HUES48 (cell line): ENCODE data around the gene BCAS3.
"Not testable (repeated sequence)": the region's sequence is repeated elsewhere in the genome, so short reads cannot be mapped to it uniquely, and the experiment has no call there.

Experiments
- H3K27ac ChIP-seq: one replicate; pipeline ENCODE4 v1.7.0; 2013; ENCODE audit warnings: low read depth, low read length, inconsistent platforms
- H3K27me3 ChIP-seq: 2 replicates; pipeline ENCODE4 v1.6.1; 2013; ENCODE audit warnings: mild to moderate bottlenecking, low read length; ENCODE audit not compliant: control insufficient read depth, insufficient read depth
- H3K36me3 ChIP-seq: 2 replicates; pipeline ENCODE4 v1.6.1; 2013; ENCODE audit warnings: low read length; ENCODE audit not compliant: control insufficient read depth, insufficient read depth
- H3K4me1 ChIP-seq: 2 replicates; pipeline ENCODE4 v1.6.1; 2013; ENCODE audit warnings: mild to moderate bottlenecking, low read length; ENCODE audit not compliant: control insufficient read depth, insufficient read depth
- H3K4me3 ChIP-seq: 2 replicates; pipeline ENCODE4 v1.5.1; 2013; ENCODE audit warnings: mild to moderate bottlenecking, low read depth, low read length
- H3K9ac ChIP-seq: 2 replicates; pipeline ENCODE4 v1.6.1; 2013; ENCODE audit warnings: mild to moderate bottlenecking, low read depth, low read length, moderate library complexity
- H3K9me3 ChIP-seq: 2 replicates; pipeline ENCODE4 v1.6.1; 2013; ENCODE audit warnings: low read length; ENCODE audit not compliant: control insufficient read depth, insufficient read depth

Gene BCAS3

DNA sequence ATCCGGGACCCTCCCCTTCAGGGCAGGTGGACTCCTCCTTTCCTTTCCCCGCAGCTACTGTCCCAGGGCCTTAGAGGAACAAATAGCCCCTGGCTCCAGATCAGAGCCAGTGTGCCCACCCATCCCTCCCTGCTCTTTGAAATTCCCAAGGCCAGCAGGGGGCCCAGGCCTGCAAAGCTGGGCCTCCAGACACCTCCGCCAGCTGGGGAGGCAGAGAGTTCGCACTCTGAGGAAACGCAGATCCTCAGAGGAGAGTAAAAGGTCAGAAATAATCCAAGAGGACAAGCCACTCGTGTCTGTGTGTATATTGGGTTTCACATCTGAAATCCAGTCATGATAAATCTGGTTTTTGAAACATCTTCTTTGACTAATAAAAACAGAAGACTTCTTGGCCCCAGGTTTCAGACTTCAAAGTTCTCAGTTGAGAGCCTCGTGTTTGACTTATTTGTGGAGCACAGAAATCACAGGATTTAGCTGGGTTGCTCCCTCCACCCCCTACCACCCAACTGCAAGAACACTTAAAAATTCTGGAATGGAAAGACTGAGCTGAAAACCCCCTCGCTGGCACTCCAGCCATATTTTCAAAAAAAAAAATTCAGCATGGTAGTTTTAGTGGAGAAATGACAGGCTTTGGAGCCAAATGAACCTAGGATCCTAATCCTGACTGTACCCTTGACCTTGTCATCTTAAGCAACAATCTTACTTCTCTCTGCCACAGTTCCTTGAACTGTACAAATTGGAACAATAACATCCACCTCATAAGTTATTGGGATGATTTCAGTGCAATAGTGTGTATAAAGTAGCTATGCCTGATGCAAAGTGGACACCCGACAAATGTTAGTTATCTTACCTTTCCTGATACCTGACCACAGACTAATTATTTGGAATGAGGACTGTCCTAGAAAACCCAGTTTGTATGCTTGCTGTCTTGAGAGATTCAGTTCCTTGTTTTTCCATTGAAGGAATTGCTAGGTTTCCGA lies 677.5 kb downstream of the BCAS3 start:
- no peak overlapping the region for H3K27ac ChIP-seq
- no peak overlapping the region for H3K4me3 ChIP-seq

DNA sequence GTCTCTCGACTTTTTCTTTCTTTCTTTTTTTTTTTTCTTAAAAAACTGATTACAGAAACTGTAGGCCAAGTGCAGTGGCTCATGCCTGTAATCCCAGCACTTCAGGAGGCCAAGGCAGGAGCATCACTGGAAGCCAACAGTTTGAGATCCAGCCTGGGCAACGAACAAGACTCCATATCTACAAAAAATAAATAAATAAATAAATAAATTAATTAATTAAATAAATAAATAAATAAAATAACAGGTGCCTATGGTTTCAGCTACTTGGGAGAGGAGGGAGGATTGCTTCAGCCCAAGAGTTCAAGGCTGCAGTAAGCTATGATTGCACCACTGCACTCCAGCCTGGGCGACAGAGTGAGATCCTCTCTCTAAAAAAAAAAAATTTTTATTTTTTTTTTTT lies 679.4 kb downstream of the BCAS3 start:
- H3K9me3 ChIP-seq, H3K27me3 ChIP-seq, H3K9ac ChIP-seq, H3K4me3 ChIP-seq, H3K27ac ChIP-seq, H3K36me3 ChIP-seq: not testable (repeated sequence)
- H3K4me1 ChIP-seq, result peaks cover 11% of the 10 kb centered on the region; the same call in 1 of the 2 replicates

More for the DNA sequence above, 677.5 kb downstream of the BCAS3 start:
- H3K9me3 ChIP-seq, result no peaks in the 10 kb centered on the region
- peaks cover 11% of the 10 kb centered on the region; the same call in 1 of the 2 replicates for H3K4me1 ChIP-seq
- H3K9ac ChIP-seq, result no peak overlapping the region
- no peaks in the 10 kb centered on the region for H3K36me3 ChIP-seq
- no peaks in the 10 kb centered on the region for H3K27me3 ChIP-seq

DNA sequence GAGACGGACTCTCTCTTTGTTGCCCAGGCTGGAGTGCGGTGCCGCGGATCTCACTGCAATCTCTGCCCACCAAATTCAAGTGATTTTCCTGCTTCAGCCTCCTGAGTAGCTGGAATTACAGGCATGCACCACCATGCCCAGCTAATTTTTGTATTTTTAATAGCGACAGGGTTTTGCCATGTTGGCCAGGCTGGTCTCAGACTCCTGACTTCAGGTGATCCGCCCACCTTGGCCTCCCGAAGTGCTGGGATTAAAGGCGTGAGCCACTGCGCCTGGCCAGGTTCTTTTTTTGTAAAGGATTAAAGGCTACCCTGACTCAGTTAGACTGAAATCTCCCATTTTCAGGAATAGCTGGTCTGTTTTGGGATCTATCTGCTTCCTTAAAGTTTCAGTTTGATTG lies 681.9 kb downstream of the BCAS3 start:
- not testable (repeated sequence) for H3K4me1 ChIP-seq, H3K36me3 ChIP-seq, H3K9me3 ChIP-seq, H3K9ac ChIP-seq, H3K4me3 ChIP-seq, H3K27ac ChIP-seq, H3K27me3 ChIP-seq

DNA sequence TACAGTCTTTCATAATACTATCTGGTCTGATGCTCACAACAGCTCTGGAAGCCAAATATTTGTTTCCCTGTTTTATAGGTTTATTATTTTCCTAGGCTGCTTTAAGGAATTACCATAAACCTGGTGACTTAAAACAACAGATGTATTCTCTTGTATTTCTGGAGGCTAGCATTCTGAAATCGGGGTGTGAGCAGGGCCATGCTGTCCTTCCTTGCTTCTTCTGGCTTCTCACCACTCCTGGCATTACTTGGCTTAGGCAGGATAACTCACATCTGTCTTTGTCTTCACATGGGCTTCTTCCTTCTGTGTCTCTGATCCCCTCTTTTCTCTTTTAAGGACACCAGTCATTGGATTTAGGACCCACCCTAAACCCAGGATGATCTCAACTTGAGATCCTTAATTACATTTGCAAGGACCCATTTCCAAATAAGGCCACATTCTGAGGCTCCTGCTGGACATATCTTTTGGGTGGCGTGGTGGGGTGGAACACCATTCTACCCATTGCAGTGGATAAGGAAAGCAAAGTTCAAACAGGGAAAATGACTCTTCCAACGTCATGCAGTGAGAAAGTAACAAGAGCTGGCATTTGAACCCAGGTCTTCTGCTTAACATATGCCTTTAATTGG lies 682.8 kb downstream of the BCAS3 start:
- Histone ChIP-seq H3K9me3 (no peaks in the 10 kb centered on the region), H3K36me3 (no peaks in the 10 kb centered on the region), H3K9ac (no peak overlapping the region), H3K27me3 (no peaks in the 10 kb centered on the region), H3K27ac (no peak overlapping the region), H3K4me3 (no peak overlapping the region), H3K4me1 (no peaks in the 10 kb centered on the region)

DNA sequence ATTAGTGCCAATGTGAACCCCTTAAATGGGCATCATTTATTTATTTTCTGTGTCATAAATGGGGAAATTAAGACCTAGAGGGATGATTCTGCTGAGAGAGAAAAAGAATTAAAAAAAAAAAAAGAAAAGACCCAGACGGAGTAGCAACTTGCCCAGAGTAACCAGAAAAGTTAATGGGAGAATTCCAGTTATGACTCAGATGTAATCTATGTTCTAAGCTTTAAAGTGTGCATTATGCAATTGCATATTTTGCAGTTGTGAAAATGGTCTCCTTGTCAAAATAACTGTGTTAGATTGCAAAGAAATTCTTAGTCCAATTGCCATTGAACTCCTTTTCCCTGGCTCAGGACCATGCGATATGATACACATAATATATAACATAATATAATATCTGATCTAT lies 683.4 kb downstream of the BCAS3 start:
- Histone ChIP-seq H3K27me3 (no peaks in the 10 kb centered on the region), H3K4me3 (no peak overlapping the region), H3K27ac (no peak overlapping the region), H3K9ac (no peak overlapping the region), H3K36me3 (no peaks in the 10 kb centered on the region), H3K9me3 (no peaks in the 10 kb centered on the region), H3K4me1 (no peaks in the 10 kb centered on the region)

DNA sequence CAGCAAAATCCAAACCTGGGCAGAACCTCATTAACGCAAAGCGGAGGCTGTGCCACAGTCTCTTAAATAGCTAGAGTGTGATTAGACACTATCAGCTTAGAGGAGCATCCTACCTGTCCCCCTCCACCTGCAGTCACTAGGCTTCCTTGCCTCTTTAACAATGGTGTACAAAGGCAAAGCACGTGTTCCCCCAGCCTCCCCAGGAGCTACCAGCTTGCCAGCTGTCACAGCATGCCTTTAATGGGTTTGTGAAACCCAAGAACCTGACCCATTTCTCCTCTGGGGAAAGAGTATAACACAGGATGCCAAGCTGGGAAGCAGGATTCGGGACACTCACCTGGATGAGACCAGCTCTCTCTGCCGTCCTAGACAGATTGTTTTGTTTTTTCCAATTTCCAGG lies 684.7 kb downstream of the BCAS3 start:
- no peak overlapping the region for H3K27ac ChIP-seq
- no peak overlapping the region for H3K9ac ChIP-seq
- no peaks in the 10 kb centered on the region for H3K9me3 ChIP-seq
- no peaks in the 10 kb centered on the region for H3K27me3 ChIP-seq
- no peak overlapping the region for H3K4me3 ChIP-seq
- no peaks in the 10 kb centered on the region for H3K36me3 ChIP-seq
- H3K4me1 ChIP-seq, result no peaks in the 10 kb centered on the region

DNA sequence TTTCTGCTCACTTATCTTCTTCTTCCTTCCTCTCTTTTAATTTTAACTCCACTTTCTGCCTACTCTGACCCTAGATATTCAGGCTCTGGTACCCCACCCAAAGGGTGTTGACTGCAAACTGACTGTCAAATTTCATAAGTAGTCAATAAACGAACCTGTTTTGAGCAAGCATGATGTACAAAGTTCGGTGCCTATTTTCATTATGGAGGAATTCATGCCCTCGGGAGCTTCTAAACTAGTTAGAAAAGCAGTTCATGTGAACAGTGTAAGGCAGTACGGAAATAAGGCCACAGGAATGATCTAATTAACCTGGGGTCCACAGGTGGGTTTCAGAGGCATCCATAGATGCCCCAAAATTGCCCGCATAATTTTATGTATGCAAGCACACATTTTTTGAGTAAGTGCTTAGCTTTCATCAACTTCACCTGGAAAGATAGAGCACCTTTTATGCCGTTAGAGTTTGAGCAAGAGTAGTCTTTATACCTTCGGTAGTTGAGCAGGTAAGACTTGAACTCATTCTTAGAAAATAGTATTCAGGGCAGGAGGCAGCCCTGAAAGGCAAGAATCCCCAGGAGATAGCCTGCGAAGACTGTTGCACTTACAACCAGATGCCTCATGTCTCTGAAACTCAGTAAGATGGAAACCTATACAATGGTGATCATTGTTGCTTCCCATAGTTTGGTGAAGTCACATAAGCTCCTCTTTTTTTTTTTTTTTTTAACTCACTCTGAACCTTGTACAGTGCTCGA lies 685.4 kb downstream of the BCAS3 start:
- no peak overlapping the region for H3K9ac ChIP-seq
- H3K27ac ChIP-seq, result no peak overlapping the region
- no peaks in the 10 kb centered on the region for H3K4me1 ChIP-seq
- H3K4me3 ChIP-seq, result no peak overlapping the region
- H3K9me3 ChIP-seq, result no peaks in the 10 kb centered on the region
- no peaks in the 10 kb centered on the region for H3K36me3 ChIP-seq
- no peaks in the 10 kb centered on the region for H3K27me3 ChIP-seq

DNA sequence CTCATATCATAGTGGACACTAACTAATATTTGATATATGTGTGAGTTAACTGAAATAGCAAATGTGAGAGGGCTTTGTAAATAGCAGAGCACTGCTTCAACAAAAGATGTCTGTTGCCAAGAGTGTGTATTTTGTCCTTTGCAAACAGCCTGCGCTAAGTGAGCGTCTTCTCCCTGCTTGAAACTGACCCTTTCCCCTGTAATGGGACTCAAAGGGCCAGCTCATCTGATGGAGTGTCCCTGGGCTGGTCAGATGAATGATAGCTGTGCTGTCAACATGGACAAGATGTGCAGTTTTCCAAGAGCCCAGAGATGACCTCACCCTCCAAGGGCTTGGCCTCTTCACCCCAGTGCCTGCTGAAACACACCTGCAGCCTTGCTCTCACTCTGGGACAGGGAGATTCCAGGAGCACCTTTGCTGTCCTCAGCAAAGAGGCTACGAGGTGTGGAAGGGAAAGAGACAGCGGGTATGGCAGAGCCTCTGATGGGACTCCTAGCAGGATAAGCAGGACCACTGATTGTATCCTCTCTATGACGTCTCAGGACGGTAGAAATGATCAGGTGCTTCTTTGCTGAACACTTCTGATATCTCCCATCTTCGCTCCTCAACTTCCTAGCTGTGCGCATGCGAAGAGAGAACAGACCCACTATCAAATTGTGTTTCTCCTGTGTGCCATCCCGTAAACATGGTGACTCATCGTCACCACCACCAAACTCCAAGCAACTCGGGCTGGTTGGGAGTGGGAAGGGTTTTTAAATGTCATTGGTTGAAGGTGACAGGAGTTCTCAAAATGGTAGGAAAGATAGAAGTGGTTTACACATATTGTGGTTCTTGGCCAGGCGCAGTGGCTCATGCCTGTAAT lies 686.2 kb downstream of the BCAS3 start:
- Histone ChIP-seq H3K36me3 (no peaks in the 10 kb centered on the region), H3K4me3 (no peak overlapping the region), H3K27ac (no peak overlapping the region), H3K9me3 (no peaks in the 10 kb centered on the region), H3K4me1 (no peaks in the 10 kb centered on the region), H3K27me3 (no peaks in the 10 kb centered on the region), H3K9ac (no peak overlapping the region)

DNA sequence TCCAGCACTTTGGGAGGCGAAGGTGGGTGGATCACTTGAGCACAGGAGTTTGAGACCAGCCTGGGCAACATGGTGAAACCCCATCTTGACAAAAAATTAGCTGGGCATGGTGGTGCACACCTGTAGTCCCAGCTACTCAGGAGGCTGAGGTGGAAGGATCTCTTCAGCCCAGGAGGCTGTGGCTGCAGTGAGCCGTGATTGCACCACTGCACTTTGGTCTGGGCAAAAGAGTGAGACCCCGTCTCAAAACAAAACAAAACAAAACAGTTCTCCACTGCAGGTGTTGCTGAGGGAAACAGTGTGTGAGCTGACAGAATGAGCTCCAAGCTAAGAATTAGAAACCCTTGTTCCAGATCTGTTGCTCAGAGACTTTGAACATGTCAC lies 686.8 kb downstream of the BCAS3 start:
- Histone ChIP-seq H3K27me3 (no peaks in the 10 kb centered on the region), H3K9ac (no peak overlapping the region), H3K4me3 (no peak overlapping the region), H3K4me1 (no peaks in the 10 kb centered on the region), H3K36me3 (no peaks in the 10 kb centered on the region), H3K9me3 (no peaks in the 10 kb centered on the region), H3K27ac (no peak overlapping the region)

DNA sequence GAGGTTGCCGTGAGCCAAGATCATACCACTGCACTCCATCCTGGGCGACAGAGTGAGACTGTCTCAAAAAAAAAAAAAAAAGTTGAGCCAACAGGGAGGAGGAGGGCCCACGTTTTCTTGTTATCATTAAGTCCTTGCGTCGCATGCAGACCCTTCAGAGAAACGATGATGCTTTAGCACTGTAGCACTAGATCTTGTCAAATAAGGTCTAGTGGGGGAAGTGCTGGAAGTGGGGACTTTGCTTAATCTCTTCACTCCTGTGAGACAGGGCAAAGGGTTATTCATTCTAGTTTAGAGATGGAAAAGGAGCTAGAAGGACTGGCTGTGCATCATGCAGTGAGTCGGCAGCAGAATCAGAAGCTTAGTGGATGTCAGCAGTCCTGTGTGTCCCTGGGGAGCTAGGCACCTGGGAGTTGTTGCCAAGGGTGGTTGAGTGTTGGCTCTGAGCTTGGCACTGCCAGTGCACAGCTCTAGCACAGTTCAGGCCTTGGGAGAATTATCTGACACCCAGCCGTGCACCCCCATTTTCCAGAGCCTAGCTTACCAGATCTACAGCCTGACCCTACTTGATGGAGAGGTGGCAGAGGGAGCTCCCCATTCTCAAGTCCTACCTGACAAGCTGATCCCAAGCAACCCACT lies 688.5 kb downstream of the BCAS3 start:
- no peak overlapping the region for H3K9ac ChIP-seq
- H3K4me1 ChIP-seq, result no peaks in the 10 kb centered on the region
- no peaks in the 10 kb centered on the region for H3K27me3 ChIP-seq
- H3K4me3 ChIP-seq, result no peak overlapping the region
- no peaks in the 10 kb centered on the region for H3K9me3 ChIP-seq
- H3K27ac ChIP-seq, result peak overlapping the region; percentile 3
- no peaks in the 10 kb centered on the region for H3K36me3 ChIP-seq
